ENCODE results near the gene MRPS22.

GRCh38 chr3:139296141-139296718 is 47.6 kb upstream of the MRPS22 start:
- TF ChIP-seq CTCF (IDR thresholded peaks at IDR 0.05; ENCODE audit: control extremely low read depth in 1 of 3, insufficient read depth in 1 of 3, low read depth in 1 of 3, low read length in 3 of 3) (no peak), NRF1 (IDR thresholded peaks at IDR 0.05; ENCODE audit: low read depth, low read length) (no peak), SIN3A (conservative IDR thresholded peaks at IDR 0.05 in 1 of 2, IDR thresholded peaks at IDR 0.05 in 1 of 2; ENCODE audit: low read depth in 1 of 2, low read length in 2 of 2) (no peak)

Measured in H1 (cell line).